ENCODE data around the gene MMP19.

GRCh38 chr12:55849616-55850343 lies 7.0 kb upstream of the MMP19 start:
- no peak for TF ChIP-seq POLR2A (IDR thresholded peaks at IDR 0.05)
- TF ChIP-seq, protein P1, sequence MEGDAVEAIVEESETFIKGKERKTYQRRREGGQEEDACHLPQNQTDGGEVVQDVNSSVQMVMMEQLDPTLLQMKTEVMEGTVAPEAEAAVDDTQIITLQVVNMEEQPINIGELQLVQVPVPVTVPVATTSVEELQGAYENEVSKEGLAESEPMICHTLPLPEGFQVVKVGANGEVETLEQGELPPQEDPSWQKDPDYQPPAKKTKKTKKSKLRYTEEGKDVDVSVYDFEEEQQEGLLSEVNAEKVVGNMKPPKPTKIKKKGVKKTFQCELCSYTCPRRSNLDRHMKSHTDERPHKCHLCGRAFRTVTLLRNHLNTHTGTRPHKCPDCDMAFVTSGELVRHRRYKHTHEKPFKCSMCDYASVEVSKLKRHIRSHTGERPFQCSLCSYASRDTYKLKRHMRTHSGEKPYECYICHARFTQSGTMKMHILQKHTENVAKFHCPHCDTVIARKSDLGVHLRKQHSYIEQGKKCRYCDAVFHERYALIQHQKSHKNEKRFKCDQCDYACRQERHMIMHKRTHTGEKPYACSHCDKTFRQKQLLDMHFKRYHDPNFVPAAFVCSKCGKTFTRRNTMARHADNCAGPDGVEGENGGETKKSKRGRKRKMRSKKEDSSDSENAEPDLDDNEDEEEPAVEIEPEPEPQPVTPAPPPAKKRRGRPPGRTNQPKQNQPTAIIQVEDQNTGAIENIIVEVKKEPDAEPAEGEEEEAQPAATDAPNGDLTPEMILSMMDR (IDR thresholded peaks at IDR 0.05) = no peak
